ENCODE data around the gene PSMD3.
"Not testable (repeated sequence)": the region's sequence is repeated elsewhere in the genome, so short reads cannot be mapped to it uniquely, and the experiment has no call there.

Gene PSMD3

GRCh38 chr17:39980351-39981206 lies at the start of gene PSMD3:
Gene PSMD3, plus strand, starts transcription at chr17:39980807. Its CDS starts 164 bp downstream, at chr17:39980971.
- peak; percentile 100 for DNase-seq

- no peak for DNase-seq
Observed at GRCh38 chr17:39933912-39934311, 46.7 kb upstream of the PSMD3 start.

- no peak for DNase-seq
Observed at GRCh38 chr17:39934324-39934723, 46.3 kb upstream of the PSMD3 start.

GRCh38 chr17:39935909-39936308 lies 44.7 kb upstream of the PSMD3 start:
- no peak for DNase-seq

GRCh38 chr17:39937447-39937846 lies 43.2 kb upstream of the PSMD3 start:
- no peak for DNase-seq

GRCh38 chr17:39938140-39938869 lies 42.3 kb upstream of the PSMD3 start:
- DNase-seq, result no peak

GRCh38 chr17:39939106-39939505 lies 41.5 kb upstream of the PSMD3 start:
- no peak for DNase-seq

- DNase-seq, result peak; percentile 51
Observed at GRCh38 chr17:39939588-39940419, 40.8 kb upstream of the PSMD3 start.

- no peak for DNase-seq
Observed at GRCh38 chr17:39943702-39944392, 36.8 kb upstream of the PSMD3 start.

GRCh38 chr17:39944393-39944711 lies 36.3 kb upstream of the PSMD3 start:
- no peak for DNase-seq

GRCh38 chr17:39946551-39947330 lies 33.9 kb upstream of the PSMD3 start:
- no peak for DNase-seq

GRCh38 chr17:39948489-39948828 lies 32.1 kb upstream of the PSMD3 start:
- not testable (repeated sequence) for DNase-seq

- DNase-seq, result no peak
Observed at GRCh38 chr17:39949028-39949427, 31.6 kb upstream of the PSMD3 start.

GRCh38 chr17:39950871-39951348 lies 29.7 kb upstream of the PSMD3 start:
- no peak for DNase-seq

- no peak for DNase-seq
Observed at GRCh38 chr17:39951924-39952679, 28.5 kb upstream of the PSMD3 start.

- DNase-seq, result peak; percentile 96
Observed at GRCh38 chr17:39952680-39953470, 27.7 kb upstream of the PSMD3 start.

GRCh38 chr17:39953471-39953888 lies 27.1 kb upstream of the PSMD3 start:
- no peak for DNase-seq

GRCh38 chr17:39954876-39955275 lies 25.7 kb upstream of the PSMD3 start:
- no peak for DNase-seq

GRCh38 chr17:39955726-39956225 lies 24.8 kb upstream of the PSMD3 start:
- no peak for DNase-seq

GRCh38 chr17:39960524-39961041 lies 20.0 kb upstream of the PSMD3 start:
- no peak for DNase-seq

Data from CD4-positive, alpha-beta T cell treated with Interleukin-21 for 1 hour (primary cell).